Measurements from ENCODE around the gene CETN2.
"Not testable (repeated sequence)": the region's sequence is repeated elsewhere in the genome, so short reads cannot be mapped to it uniquely, and the experiment has no call there.

Gene CETN2

GRCh38 chrX:152830312-152831305, at the start of gene CETN2, which contains the start of gene NSDHL:
CETN2 (minus strand) TSS chrX:152830757; CDS start chrX:152830710, 47 bp downstream.
NSDHL (plus strand) TSS chrX:152831063; CDS start chrX:152846325, 15,262 bp downstream.
- DNase-seq (ENCODE audit: low spot score), result peak; percentile 92

- DNase-seq (ENCODE audit: low spot score), result no peak
Measured at GRCh38 chrX:152878976-152879755, 48.6 kb upstream of the CETN2 start.

- DNase-seq (ENCODE audit: low spot score), result no peak
Measured at GRCh38 chrX:152876931-152877840, 46.6 kb upstream of the CETN2 start.

- no peak for DNase-seq (ENCODE audit: low spot score)
Measured at GRCh38 chrX:152873361-152873760, 42.8 kb upstream of the CETN2 start.

- DNase-seq (ENCODE audit: low spot score), result no peak
Measured at GRCh38 chrX:152872522-152872921, 42.0 kb upstream of the CETN2 start.

GRCh38 chrX:152871260-152871659, 40.7 kb upstream of the CETN2 start:
- no peak for DNase-seq (ENCODE audit: low spot score)

GRCh38 chrX:152869972-152870371, 39.4 kb upstream of the CETN2 start:
- DNase-seq (ENCODE audit: low spot score), result no peak

- no peak for DNase-seq (ENCODE audit: low spot score)
Measured at GRCh38 chrX:152866386-152866785, 35.8 kb upstream of the CETN2 start.

GRCh38 chrX:152865232-152865920, 34.8 kb upstream of the CETN2 start:
- no peak for DNase-seq (ENCODE audit: low spot score)

GRCh38 chrX:152861826-152862225, 31.3 kb upstream of the CETN2 start:
- DNase-seq (ENCODE audit: low spot score), result no peak

- no peak for DNase-seq (ENCODE audit: low spot score)
Measured at GRCh38 chrX:152861116-152861515, 30.6 kb upstream of the CETN2 start.

GRCh38 chrX:152853986-152854385, 23.4 kb upstream of the CETN2 start:
- no peak for DNase-seq (ENCODE audit: low spot score)

GRCh38 chrX:152850465-152850864, 19.9 kb upstream of the CETN2 start:
- no peak for DNase-seq (ENCODE audit: low spot score)

- no peak for DNase-seq (ENCODE audit: low spot score)
Measured at GRCh38 chrX:152847281-152847680, 16.7 kb upstream of the CETN2 start.

GRCh38 chrX:152845618-152846240, 15.2 kb upstream of the CETN2 start:
- no peak for DNase-seq (ENCODE audit: low spot score)

GRCh38 chrX:152844256-152844655, 13.7 kb upstream of the CETN2 start:
- DNase-seq (ENCODE audit: low spot score), result no peak

GRCh38 chrX:152843852-152844251, 13.3 kb upstream of the CETN2 start:
- no peak for DNase-seq (ENCODE audit: low spot score)

GRCh38 chrX:152842772-152843338, 12.3 kb upstream of the CETN2 start:
- DNase-seq (ENCODE audit: low spot score), result no peak

GRCh38 chrX:152835470-152835869, 4.9 kb upstream of the CETN2 start:
- DNase-seq (ENCODE audit: low spot score), result not testable (repeated sequence)

GRCh38 chrX:152833378-152833777, 2.8 kb upstream of the CETN2 start:
- no peak for DNase-seq (ENCODE audit: low spot score)

All from RKO (cell line).